PC-3 (cell line): ENCODE data around the gene CDX2. TPM values are rescaled to one million over a fixed set of nuclear protein-coding genes. Genes with fewer than 3 reads are reported as not detected.

ENCODE experiments used
- ATAC-seq: fragments of 200-7000 bp; cut with Tn5 transposase; 2 replicates; pipeline ENCODE4 v1.9.1; 2020; ENCODE audit warnings: mild to moderate bottlenecking, moderate library complexity
- Bru-seq: library from RNA; stranded (reverse); fragments of 400-500 nt; gene quantifications from one replicate; lab custom pipeline; 2021; lab: Mats Ljungman, UMichigan
- BruChase-seq, 2 experiments: library from RNA; stranded (reverse); fragments of 400-500 nt; gene quantifications; one replicate each; lab custom pipeline; 2021; lab: Mats Ljungman, UMichigan
- BruUV-seq: library from RNA; stranded (reverse); fragments of 400-500 nt; replicated peaks from 2 replicates; lab custom pipeline; 2021; lab: Mats Ljungman, UMichigan
- CTCF ChIA-PET: fragments of 300-600 bp; sonication (Branson Sonifier 250); formaldehyde crosslinking; loops from one replicate; lab custom pipeline; 2022; ENCODE audit warnings: antibody characterized with exemption; lab: Charles Lee
- POLR2A ChIA-PET: fragments of 300-600 bp; sonication (Branson Sonifier 250); formaldehyde crosslinking; loops from one replicate; lab custom pipeline; 2022; ENCODE audit warnings: antibody characterized with exemption; ENCODE audit not compliant: unreplicated experiment; lab: Charles Lee
- DNase-seq: peaks from one replicate; pipeline ENCODE4 v3.0.0-alpha.2; 2015
- H2AFZ ChIP-seq: fragments of 300-600 bp; sonication (generic); 2 replicates; pipeline ENCODE4 v1.6.0; 2016; ENCODE audit warnings: antibody characterized with exemption, low read length
- H3F3A ChIP-seq: fragments of 300-600 bp; sonication (generic); one replicate; pipeline ENCODE4 v1.6.0; 2017; ENCODE audit warnings: antibody characterized with exemption, low read length, control low read depth, mild to moderate bottlenecking; ENCODE audit not compliant: unreplicated experiment
- H3K27ac ChIP-seq: fragments of 300-600 bp; sonication (generic); 2 replicates; pipeline ENCODE4 v1.5.1; 2016; ENCODE audit warnings: mild to moderate bottlenecking, low read length
- H3K27me3 ChIP-seq: fragments of 300-600 bp; sonication (generic); 2 replicates; pipeline ENCODE4 v1.6.1; 2016; ENCODE audit warnings: low read length, mixed read lengths
- H3K36me3 ChIP-seq: fragments of 300-600 bp; sonication (generic); 2 replicates; pipeline ENCODE4 v1.6.1; 2016; ENCODE audit warnings: low read depth, mixed run types, low read length, mixed read lengths
- H3K4me1 ChIP-seq: fragments of 300-600 bp; sonication (generic); 2 replicates; pipeline ENCODE4 v1.5.1; 2016; ENCODE audit warnings: low read length; ENCODE audit not compliant: insufficient read depth
- H3K4me2 ChIP-seq: fragments of 300-600 bp; sonication (generic); 2 replicates; pipeline ENCODE4 v1.6.0; 2016; ENCODE audit warnings: low read length
- H3K4me3 ChIP-seq: fragments of 300-600 bp; sonication (generic); 2 replicates; pipeline ENCODE4 v1.5.1; 2016; ENCODE audit warnings: mild to moderate bottlenecking, low read length, mixed read lengths
- H3K79me2 ChIP-seq: fragments of 300-600 bp; sonication (generic); 2 replicates; pipeline ENCODE4 v1.6.1; 2017; ENCODE audit warnings: low read length, mixed read lengths
- H3K9ac ChIP-seq: fragments of 300-600 bp; sonication (generic); 2 replicates; pipeline ENCODE4 v1.6.0; 2016; ENCODE audit warnings: mild to moderate bottlenecking, low read length
- H3K9me2 ChIP-seq: fragments of 300-600 bp; sonication (generic); replicated peaks from 2 replicates; pipeline ENCODE4 v1.6.1; 2016; ENCODE audit warnings: mixed run types, low read length, mixed read lengths
- H3K9me3 ChIP-seq: fragments of 300-600 bp; sonication (generic); 2 replicates; pipeline ENCODE4 v1.6.1; 2016; ENCODE audit warnings: low read length, mixed read lengths
- H4K20me1 ChIP-seq: fragments of 300-600 bp; sonication (generic); 2 replicates; pipeline ENCODE4 v1.6.1; 2016; ENCODE audit warnings: low read length, mixed read lengths
- EZH2 ChIP-seq: fragments of 300-600 bp; sonication (generic); IDR thresholded peaks from one replicate; pipeline ENCODE4 v1.6.1; 2017; ENCODE audit warnings: antibody characterized with exemption, mild to moderate bottlenecking, low read length; ENCODE audit not compliant: unreplicated experiment
- EZH2phosphoT487 ChIP-seq: fragments of 300-600 bp; sonication (generic); IDR thresholded peaks from 2 replicates; pipeline ENCODE4 v1.6.1; 2018; ENCODE audit warnings: mild to moderate bottlenecking, antibody characterized with exemption, low read length, borderline replicate concordance
- intact Hi-C: fragments of 100-400 bp; cut with micrococcal nuclease; formaldehyde crosslinking; loops from 2 replicates; pipeline ENCODE4 v1.9.0; 2023
- long read RNA-seq: library from polyadenylated mRNA; unstranded; transcript quantifications from one replicate; pipeline ENCODE4 v2.0.0, GENCODE V29; 2021; ENCODE audit not compliant: unreplicated experiment
- total RNA-seq: library from RNA; depleted of rRNA; stranded (reverse); fragments of >200 nt; gene quantifications from 2 replicates; pipeline ENCODE4 v1.2.3, GENCODE V29; 2014; rRNA removed
- TF ChIP-seq, protein P1 (sequence below): fragments of 300-600 bp; sonication (generic); conservative IDR thresholded peaks from 2 replicates; pipeline ENCODE4 v1.5.1; 2017; ENCODE audit warnings: antibody characterized with exemption, low read depth, mild to moderate bottlenecking, low read length

CDX2 gene
- total RNA-seq (0.62 TPM in 1 of 2 replicates, not detected in the other), Bru-seq, nascent RNA (percentile 8 among the genes with signal in this experiment), BruChase-seq, experiment 1, labeled RNA remaining after a 6-hour chase (not detected), BruChase-seq, experiment 2, labeled RNA remaining after a 2-hour chase (not detected)
- long read RNA-seq: 0 reads

- H3K27me3 ChIP-seq: peaks cover 50% of the 10 kb centered on the region
- no peak for ATAC-seq
- H3K9me3 ChIP-seq: no peaks in the 10 kb centered on the region
- no peak within 1 kb of the TSS for H3K9ac ChIP-seq
- H3K4me3 ChIP-seq: peak within 1 kb of the TSS; percentile 57
- H3F3A ChIP-seq: no peaks in the 10 kb centered on the region
- no peaks in the 10 kb centered on the region for H4K20me1 ChIP-seq
- intact Hi-C loops: no loop called here
- no peaks in the 10 kb centered on the region for H3K79me2 ChIP-seq
- H3K36me3 ChIP-seq: no peaks in the 10 kb centered on the region
- no TSS peak for BruUV-seq
- no peaks in the 10 kb centered on the region for H3K4me1 ChIP-seq
- ChIA-PET POLR2A (no interaction called here), CTCF (no interaction called here)
- H3K4me2 ChIP-seq: peak within 1 kb of the TSS; percentile 73
- TF ChIP-seq EZH2phosphoT487: no peak
- DNase-seq: no peak
- no peak within 1 kb of the TSS for H3K27ac ChIP-seq
- H3K9me2 ChIP-seq: no peaks in the 10 kb centered on the region
- peak within 1 kb of the TSS; percentile 45; the same call in 1 of the 2 replicates for H2AFZ ChIP-seq
Observed at GRCh38 chr13:27969082-27969865, at the start of gene CDX2. Gene CDX2, minus strand, starts transcription at chr13:27969315. Its CDS starts 309 bp downstream, at chr13:27969006.

DNA sequence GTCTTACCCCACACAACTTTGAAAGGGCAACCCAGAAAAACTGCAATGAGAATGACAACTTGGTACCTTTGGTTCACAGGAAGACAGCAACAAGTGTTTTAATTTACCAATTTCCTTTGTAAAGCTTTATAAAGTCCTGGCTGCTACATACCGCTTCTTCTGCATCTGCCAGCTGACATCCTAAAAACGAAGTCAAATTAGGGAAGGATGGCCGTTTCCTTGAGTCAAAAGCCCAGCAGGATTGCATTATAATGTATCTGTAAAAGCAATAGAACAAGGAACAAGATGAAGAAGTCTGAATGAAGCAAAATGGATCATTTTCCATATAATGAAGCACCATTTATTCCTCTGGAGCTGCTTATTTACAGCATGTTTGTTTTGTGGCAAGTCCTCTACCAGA, 45.2 kb upstream of the CDX2 start:
- no peak overlapping the region for H3K9ac ChIP-seq
- DNase-seq (no peak), ATAC-seq (no peak)
- ChIA-PET POLR2A (no interaction called here), CTCF (no interaction called here)
- no peaks in the 10 kb centered on the region for H4K20me1 ChIP-seq
- no TSS peak for BruUV-seq
- no peak overlapping the region for H3K4me3 ChIP-seq
- H3K36me3 ChIP-seq: no peaks in the 10 kb centered on the region
- no peak overlapping the region for H3K27ac ChIP-seq
- H3K9me2 ChIP-seq: no peaks in the 10 kb centered on the region
- no peak overlapping the region for H2AFZ ChIP-seq
- H3K4me2 ChIP-seq: no peak overlapping the region
- 0 out of 2 replicates have a peak, but pooled peaks cover 4% of the 10 kb centered on the region for H3K27me3 ChIP-seq
- intact Hi-C loops: no loop called here
- no peaks in the 10 kb centered on the region for H3K9me3 ChIP-seq
- no peaks in the 10 kb centered on the region for H3F3A ChIP-seq
- H3K4me1 ChIP-seq: peaks cover 15% of the 10 kb centered on the region
- H3K79me2 ChIP-seq: no peaks in the 10 kb centered on the region
- TF ChIP-seq, protein P1, sequence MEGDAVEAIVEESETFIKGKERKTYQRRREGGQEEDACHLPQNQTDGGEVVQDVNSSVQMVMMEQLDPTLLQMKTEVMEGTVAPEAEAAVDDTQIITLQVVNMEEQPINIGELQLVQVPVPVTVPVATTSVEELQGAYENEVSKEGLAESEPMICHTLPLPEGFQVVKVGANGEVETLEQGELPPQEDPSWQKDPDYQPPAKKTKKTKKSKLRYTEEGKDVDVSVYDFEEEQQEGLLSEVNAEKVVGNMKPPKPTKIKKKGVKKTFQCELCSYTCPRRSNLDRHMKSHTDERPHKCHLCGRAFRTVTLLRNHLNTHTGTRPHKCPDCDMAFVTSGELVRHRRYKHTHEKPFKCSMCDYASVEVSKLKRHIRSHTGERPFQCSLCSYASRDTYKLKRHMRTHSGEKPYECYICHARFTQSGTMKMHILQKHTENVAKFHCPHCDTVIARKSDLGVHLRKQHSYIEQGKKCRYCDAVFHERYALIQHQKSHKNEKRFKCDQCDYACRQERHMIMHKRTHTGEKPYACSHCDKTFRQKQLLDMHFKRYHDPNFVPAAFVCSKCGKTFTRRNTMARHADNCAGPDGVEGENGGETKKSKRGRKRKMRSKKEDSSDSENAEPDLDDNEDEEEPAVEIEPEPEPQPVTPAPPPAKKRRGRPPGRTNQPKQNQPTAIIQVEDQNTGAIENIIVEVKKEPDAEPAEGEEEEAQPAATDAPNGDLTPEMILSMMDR: no peak
- TF ChIP-seq EZH2 (no peak), EZH2phosphoT487 (no peak)

DNA sequence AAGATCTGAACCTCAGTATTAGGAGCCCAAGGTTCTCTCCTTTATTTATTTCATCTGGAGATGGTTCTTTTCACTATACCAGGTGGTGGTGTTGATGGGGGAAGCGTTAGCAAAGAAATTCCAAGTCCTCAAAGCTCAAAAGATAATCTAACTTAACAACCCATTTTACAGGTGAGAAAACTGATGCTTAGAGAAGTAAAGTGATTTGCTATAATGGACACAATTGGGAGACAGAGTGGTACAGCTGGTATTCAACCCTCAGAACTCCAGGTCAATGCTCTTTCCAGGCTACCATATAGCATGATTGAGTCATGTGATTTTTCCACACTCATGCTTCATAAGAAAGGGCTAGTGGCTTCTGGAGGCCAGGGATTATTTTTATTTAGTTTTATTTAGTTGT, 44.4 kb upstream of the CDX2 start:
- Histone ChIP-seq H3K4me3 (no peak overlapping the region), H3K79me2 (no peaks in the 10 kb centered on the region), H3K4me2 (no peak overlapping the region), H3K4me1 (peaks cover 15% of the 10 kb centered on the region), H2AFZ (no peak overlapping the region), H3K9me2 (no peaks in the 10 kb centered on the region), H3K36me3 (no peaks in the 10 kb centered on the region), H3K27ac (no peak overlapping the region), H3K27me3 (0 out of 2 replicates have a peak, but pooled peaks cover 4% of the 10 kb centered on the region), H3K9me3 (no peaks in the 10 kb centered on the region), H4K20me1 (no peaks in the 10 kb centered on the region), H3K9ac (no peak overlapping the region), H3F3A (no peaks in the 10 kb centered on the region)
- POLR2A ChIA-PET: no interaction called here
- no peak for ATAC-seq
- intact Hi-C loops: no loop called here
- CTCF ChIA-PET: no interaction called here
- no peak for DNase-seq
- no peak for TF ChIP-seq EZH2
- no peak for TF ChIP-seq EZH2phosphoT487
- TF ChIP-seq, protein P1: no peak
- BruUV-seq: no TSS peak
